Osteoblast (primary cell): ENCODE measurements around the gene PPP1R15A. TPM values are rescaled to one million over a fixed set of nuclear protein-coding genes. Genes with fewer than 3 reads are reported as not detected.
A peak's percentile ranks its signal among the peaks of the same experiment; 100 is the strongest.

ENCODE experiments used
- DNase-seq: peaks from one replicate; pipeline ENCODE4 v3.0.0; 2011; ENCODE audit warnings: low spot score, mixed read lengths; ENCODE audit not compliant: insufficient read length; ENCODE audit errors: missing footprints
- H2AFZ ChIP-seq: 2 replicates; pipeline ENCODE4 v1.6.0; 2011; ENCODE audit warnings: mild to moderate bottlenecking, low read length
- H3K27ac ChIP-seq: 2 replicates; pipeline ENCODE4 v1.5.1; 2011; ENCODE audit warnings: mild to moderate bottlenecking, low read depth, low read length, moderate library complexity
- H3K27me3 ChIP-seq: 2 replicates; pipeline ENCODE4 v1.6.0; 2012; ENCODE audit warnings: mild to moderate bottlenecking, control low read depth, inconsistent platforms, low read length, moderate library complexity; ENCODE audit not compliant: insufficient read depth
- H3K36me3 ChIP-seq: 2 replicates; pipeline ENCODE4 v1.5.1; 2011; ENCODE audit warnings: mild to moderate bottlenecking, low read length, control low read depth, moderate library complexity; ENCODE audit not compliant: insufficient read depth
- H3K4me1 ChIP-seq: 2 replicates; pipeline ENCODE4 v1.5.1; 2011; ENCODE audit warnings: mild to moderate bottlenecking, low read length, control low read depth, moderate library complexity; ENCODE audit not compliant: insufficient read depth
- H3K4me2 ChIP-seq: 2 replicates; pipeline ENCODE4 v1.6.0; 2011; ENCODE audit warnings: mild to moderate bottlenecking, low read length; ENCODE audit not compliant: insufficient read depth
- H3K4me3 ChIP-seq: fragments of 200-600 bp; sonication (generic); 3 replicates; pipeline ENCODE4 v1.5.1; 2012; ENCODE audit warnings: mild to moderate bottlenecking, low read length, inconsistent platforms; ENCODE audit not compliant: insufficient read depth
- H3K79me2 ChIP-seq: 2 replicates; pipeline ENCODE4 v1.6.0; 2012; ENCODE audit warnings: mild to moderate bottlenecking, low read length, control low read depth, inconsistent platforms; ENCODE audit not compliant: insufficient read depth
- H3K9me3 ChIP-seq: 2 replicates; pipeline ENCODE4 v1.5.1; 2011; ENCODE audit warnings: low read depth, low read length, control low read depth
- H4K20me1 ChIP-seq: 2 replicates; pipeline ENCODE4 v1.6.0; 2012; ENCODE audit warnings: mild to moderate bottlenecking, low read length, control low read depth; ENCODE audit not compliant: insufficient read depth
- CTCF ChIP-seq: IDR thresholded peaks from 2 replicates; pipeline ENCODE4 v1.5.1; 2011; ENCODE audit warnings: mild to moderate bottlenecking, low read depth, low read length, moderate library complexity; ENCODE audit errors: extremely low read depth
- total RNA-seq: library from RNA; depleted of rRNA; stranded (reverse); fragments of >200 nt; gene quantifications from 2 replicates; pipeline ENCODE4 v1.2.3, GENCODE V29; 2012

The PPP1R15A gene
- total RNA-seq, 1 donor = 84.0 TPM

DNA sequence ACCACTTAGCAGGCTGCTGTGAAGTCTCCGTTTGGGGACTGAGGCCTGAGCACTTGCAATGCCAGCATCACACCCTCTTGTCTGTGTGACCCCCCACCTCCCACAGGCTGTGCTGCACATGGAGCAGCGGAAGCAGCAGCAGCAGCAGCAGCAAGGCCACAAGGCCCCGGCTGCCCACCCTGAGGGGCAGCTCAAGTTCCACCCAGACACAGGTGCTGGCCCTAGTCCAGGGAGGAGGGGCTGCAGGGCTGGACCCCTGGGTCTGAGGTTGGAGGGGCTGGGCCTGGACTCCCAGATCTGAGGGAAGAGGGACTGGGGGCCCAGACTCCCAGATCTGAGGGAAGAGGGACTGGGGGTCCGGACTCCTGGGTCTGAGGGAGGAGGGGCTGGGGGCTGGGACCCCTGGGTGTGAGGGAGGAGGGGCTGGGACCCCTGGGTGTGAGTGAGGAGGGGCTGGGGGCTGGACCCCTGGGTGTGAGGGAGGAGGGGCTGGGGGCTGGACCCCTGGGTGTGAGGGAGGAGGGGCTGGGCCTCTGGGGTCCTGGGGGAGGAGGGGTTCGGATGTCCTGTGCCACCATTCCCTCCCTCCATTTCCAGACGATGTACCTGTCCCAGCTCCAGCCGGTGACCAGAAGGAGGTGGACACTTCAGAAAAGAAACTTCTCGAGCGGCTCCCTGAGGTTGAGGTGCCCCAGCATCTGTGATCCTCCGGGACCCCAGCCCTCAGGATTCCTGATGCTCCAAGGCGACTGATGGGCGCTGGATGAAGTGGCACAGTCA, 49.7 kb downstream of the PPP1R15A start:
- H3K4me1 ChIP-seq = peaks cover 21% of the 10 kb centered on the region
- no peaks in the 10 kb centered on the region for H3K79me2 ChIP-seq
- H3K4me3 ChIP-seq = no peak overlapping the region
- H3K4me2 ChIP-seq = no peak overlapping the region
- H4K20me1 ChIP-seq = no peaks in the 10 kb centered on the region
- H3K27ac ChIP-seq = no peak overlapping the region
- H3K9me3 ChIP-seq = no peaks in the 10 kb centered on the region
- no peak overlapping the region for H2AFZ ChIP-seq
- peak; percentile 60 for DNase-seq
- no peaks in the 10 kb centered on the region for H3K27me3 ChIP-seq
- peaks cover 33% of the 10 kb centered on the region for H3K36me3 ChIP-seq
- TF ChIP-seq CTCF = no peak

DNA sequence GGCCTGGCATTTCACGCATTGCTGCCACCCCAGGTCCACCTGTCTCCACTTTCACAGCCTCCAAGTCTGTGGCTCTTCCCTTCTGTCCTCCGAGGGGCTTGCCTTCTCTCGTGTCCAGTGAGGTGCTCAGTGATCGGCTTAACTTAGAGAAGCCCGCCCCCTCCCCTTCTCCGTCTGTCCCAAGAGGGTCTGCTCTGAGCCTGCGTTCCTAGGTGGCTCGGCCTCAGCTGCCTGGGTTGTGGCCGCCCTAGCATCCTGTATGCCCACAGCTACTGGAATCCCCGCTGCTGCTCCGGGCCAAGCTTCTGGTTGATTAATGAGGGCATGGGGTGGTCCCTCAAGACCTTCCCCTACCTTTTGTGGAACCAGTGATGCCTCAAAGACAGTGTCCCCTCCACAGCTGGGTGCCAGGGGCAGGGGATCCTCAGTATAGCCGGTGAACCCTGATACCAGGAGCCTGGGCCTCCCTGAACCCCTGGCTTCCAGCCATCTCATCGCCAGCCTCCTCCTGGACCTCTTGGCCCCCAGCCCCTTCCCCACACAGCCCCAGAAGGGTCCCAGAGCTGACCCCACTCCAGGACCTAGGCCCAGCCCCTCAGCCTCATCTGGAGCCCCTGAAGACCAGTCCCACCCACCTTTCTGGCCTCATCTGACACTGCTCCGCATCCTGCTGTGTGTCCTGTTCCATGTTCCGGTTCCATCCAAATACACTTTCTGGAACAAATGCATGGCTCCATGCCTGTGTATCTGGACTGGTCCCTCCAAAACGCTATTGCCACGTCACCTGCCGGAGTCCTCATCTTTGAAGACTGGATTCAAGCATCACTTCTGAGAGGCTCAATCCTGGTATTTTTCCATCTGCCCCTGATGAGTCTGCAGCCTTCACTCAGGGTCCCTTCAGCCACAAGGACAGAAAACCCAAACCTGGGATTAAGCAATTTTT, 50.6 kb downstream of the PPP1R15A start:
- Histone ChIP-seq H4K20me1 (no peaks in the 10 kb centered on the region), H3K4me1 (peaks cover 21% of the 10 kb centered on the region), H3K27ac (no peak overlapping the region), H3K79me2 (no peaks in the 10 kb centered on the region), H3K4me2 (no peak overlapping the region), H3K27me3 (no peaks in the 10 kb centered on the region), H3K36me3 (peaks cover 30% of the 10 kb centered on the region), H2AFZ (no peak overlapping the region), H3K9me3 (no peaks in the 10 kb centered on the region), H3K4me3 (no peak overlapping the region)
- DNase-seq = peak; percentile 61
- no peak for TF ChIP-seq CTCF

DNA sequence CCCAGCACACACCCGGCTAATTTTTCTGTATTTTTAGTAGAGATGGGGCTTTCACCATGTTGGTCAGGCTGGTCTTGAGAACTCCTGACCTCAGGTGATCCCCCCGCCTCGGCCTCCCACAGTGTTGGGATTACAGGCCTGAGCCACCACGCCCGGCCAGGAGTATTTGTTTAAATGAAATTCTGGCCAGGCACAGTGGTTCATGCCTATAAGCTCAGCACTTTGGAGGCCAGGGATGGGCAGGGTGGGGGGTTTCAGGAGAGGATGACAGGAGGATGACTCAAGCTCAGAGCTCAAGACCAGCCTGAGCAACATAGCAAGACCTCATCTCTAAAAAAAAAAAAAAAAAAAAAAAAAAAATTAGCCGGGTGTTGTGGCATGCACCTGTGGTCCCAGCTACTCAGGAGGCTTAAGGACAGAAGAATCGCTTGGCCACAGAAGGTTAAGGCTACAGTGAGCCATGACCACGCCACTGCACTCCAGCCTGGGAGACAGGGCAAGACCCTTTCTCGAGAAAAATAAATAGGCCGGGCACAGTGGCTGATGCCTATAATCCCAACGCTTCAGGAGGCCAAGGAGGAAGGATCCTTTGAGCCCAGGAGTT, 53.1 kb downstream of the PPP1R15A start:
- Histone ChIP-seq H4K20me1 (no peaks in the 10 kb centered on the region), H3K4me3 (no peak overlapping the region), H3K27ac (peak overlapping the region; percentile 77), H3K27me3 (no peaks in the 10 kb centered on the region), H2AFZ (no peak overlapping the region), H3K79me2 (no peaks in the 10 kb centered on the region), H3K4me1 (peaks cover 21% of the 10 kb centered on the region), H3K4me2 (no peak overlapping the region), H3K9me3 (no peaks in the 10 kb centered on the region), H3K36me3 (peaks cover 18% of the 10 kb centered on the region)
- peak; percentile 85 for DNase-seq
- no peak for TF ChIP-seq CTCF

Other genes starting within 250 kb of the PPP1R15A start
- gene DBP, start 235.0 kb upstream of the PPP1R15A start, total RNA-seq = 14.5 and 18.3 TPM in 2 replicates
- gene CA11, start 226.2 kb upstream of the PPP1R15A start, total RNA-seq = 1.8 and 2.7 TPM in 2 replicates
- under 0.01 and 0.29 TPM in 2 replicates for gene NTN5, start 199.4 kb upstream of the PPP1R15A start, total RNA-seq
- not detected in 2 replicates for gene FUT2, start 176.4 kb upstream of the PPP1R15A start, total RNA-seq
- gene MAMSTR, start 152.7 kb upstream of the PPP1R15A start, total RNA-seq = 0.36 and 0.59 TPM in 2 replicates
- 2.1 and 3.6 TPM in 2 replicates for gene RASIP1, start 131.8 kb upstream of the PPP1R15A start, total RNA-seq
- gene IZUMO1, start 125.5 kb upstream of the PPP1R15A start, total RNA-seq = not detected in 2 replicates
- under 0.01 TPM in 1 of 2 replicates, not detected in the other for gene FUT1, start 119.8 kb upstream of the PPP1R15A start, total RNA-seq
- gene FGF21, start 116.9 kb upstream of the PPP1R15A start, total RNA-seq = not detected in 2 replicates
- gene BCAT2, start 61.4 kb upstream of the PPP1R15A start, total RNA-seq = 29.7 and 30.1 TPM in 2 replicates
- gene HSD17B14, start 35.9 kb upstream of the PPP1R15A start, total RNA-seq = 1.8 and 2.1 TPM in 2 replicates
- 21.4 and 28.6 TPM in 2 replicates for gene PLEKHA4, start 3.8 kb upstream of the PPP1R15A start, total RNA-seq
- not detected in 2 replicates for gene TULP2, start 26.3 kb downstream of the PPP1R15A start, total RNA-seq
- 242 and 300 TPM in 2 replicates for gene NUCB1, start 27.9 kb downstream of the PPP1R15A start, total RNA-seq
- gene DHDH, start 61.3 kb downstream of the PPP1R15A start, total RNA-seq = 0.29 and 0.36 TPM in 2 replicates
- 78.4 and 78.9 TPM in 2 replicates for gene BAX, start 82.5 kb downstream of the PPP1R15A start, total RNA-seq
- 3,966 and 4,197 TPM in 2 replicates for gene FTL, start 92.9 kb downstream of the PPP1R15A start, total RNA-seq
- 25.6 and 44.5 TPM in 2 replicates for gene GYS1, start 120.9 kb downstream of the PPP1R15A start, total RNA-seq
- gene RUVBL2, start 121.5 kb downstream of the PPP1R15A start, total RNA-seq = 113 and 122 TPM in 2 replicates
- gene LHB, start 144.7 kb downstream of the PPP1R15A start, total RNA-seq = not detected in 2 replicates
- not detected in 2 replicates for gene CGB3, start 151.9 kb downstream of the PPP1R15A start, total RNA-seq
- not detected in 2 replicates for gene CGB2, start 159.5 kb downstream of the PPP1R15A start, total RNA-seq
- gene CGB1, start 164.5 kb downstream of the PPP1R15A start, total RNA-seq = 0.29 TPM in 1 of 2 replicates, not detected in the other
- not detected in 2 replicates for gene CGB5, start 171.4 kb downstream of the PPP1R15A start, total RNA-seq
- 0.29 TPM in 1 of 2 replicates, not detected in the other for gene CGB8, start 176.7 kb downstream of the PPP1R15A start, total RNA-seq
- under 0.01 and 0.29 TPM in 2 replicates for gene CGB7, start 185.3 kb downstream of the PPP1R15A start, total RNA-seq
- gene NTF4, start 192.4 kb downstream of the PPP1R15A start, total RNA-seq = not detected in 2 replicates
- gene KCNA7, start 200.3 kb downstream of the PPP1R15A start, total RNA-seq = not detected in 2 replicates
- 105 and 111 TPM in 2 replicates for gene SNRNP70, start 213.0 kb downstream of the PPP1R15A start, total RNA-seq
- 5.6 and 6.2 TPM in 2 replicates for gene LIN7B, start 241.9 kb downstream of the PPP1R15A start, total RNA-seq
- gene C19orf73, start 246.7 kb downstream of the PPP1R15A start, total RNA-seq = 0.36 TPM in 1 of 2 replicates, not detected in the other
- 1.1 and 1.2 TPM in 2 replicates for gene PPFIA3, start 247.1 kb downstream of the PPP1R15A start, total RNA-seq